ENCODE results near the gene RCAN1.

The RCAN1 gene

GRCh38 chr21:34614628-34615486, at the start of gene RCAN1:
Gene RCAN1, minus strand, starts transcription at chr21:34615113. Its CDS starts 102 bp downstream, at chr21:34615011.
- peak; percentile 56 for DNase-seq (ENCODE audit: low read depth)

- DNase-seq (ENCODE audit: low read depth) = no peak
Measured at GRCh38 chr21:34661848-34662247, 46.9 kb upstream of the RCAN1 start.

DNA sequence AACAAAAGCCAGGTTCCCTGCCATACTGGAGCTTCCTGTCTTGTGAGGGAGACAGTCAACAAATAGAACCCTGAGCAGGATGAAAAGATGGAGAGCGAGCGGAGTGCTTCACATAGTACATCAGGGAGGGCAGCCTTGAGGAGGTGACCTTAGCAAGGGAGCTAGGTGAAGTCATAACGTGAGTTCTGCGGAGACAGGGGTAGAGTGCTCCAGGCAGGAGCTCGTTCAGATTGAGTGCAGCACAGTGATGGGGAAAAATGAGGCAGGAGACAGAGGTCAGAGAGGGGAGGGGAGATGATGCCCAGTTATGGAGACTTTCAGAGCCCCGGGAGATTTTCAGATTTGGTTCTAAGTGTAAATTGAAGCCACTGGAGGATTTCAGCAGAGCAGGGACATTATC, 38.6 kb upstream of the RCAN1 start:
- no peak for DNase-seq (ENCODE audit: low read depth)

DNA sequence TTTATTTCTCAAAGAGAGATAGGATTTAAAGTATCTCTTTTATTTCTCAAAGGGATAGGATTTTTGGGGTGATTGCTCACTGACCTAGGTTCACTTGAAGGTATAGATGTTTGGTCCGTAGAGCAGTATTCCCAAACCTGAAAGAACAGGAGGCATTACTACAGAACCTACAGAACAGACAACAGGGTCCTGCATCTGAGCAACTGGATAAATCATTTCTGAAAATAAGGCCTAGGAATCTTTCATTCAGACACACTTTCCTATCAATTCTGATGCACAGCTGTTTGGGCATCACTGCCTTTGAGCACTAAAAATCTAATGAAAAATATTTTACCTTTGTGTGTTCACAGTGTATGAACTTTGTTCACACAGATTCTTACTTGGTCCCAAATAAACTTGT, 36.7 kb upstream of the RCAN1 start:
- no peak for DNase-seq (ENCODE audit: low read depth)

- no peak for DNase-seq (ENCODE audit: low read depth)
Measured at GRCh38 chr21:34650861-34651431, 36.0 kb upstream of the RCAN1 start.

- no peak for DNase-seq (ENCODE audit: low read depth)
Measured at GRCh38 chr21:34649400-34649799, 34.5 kb upstream of the RCAN1 start.

DNA sequence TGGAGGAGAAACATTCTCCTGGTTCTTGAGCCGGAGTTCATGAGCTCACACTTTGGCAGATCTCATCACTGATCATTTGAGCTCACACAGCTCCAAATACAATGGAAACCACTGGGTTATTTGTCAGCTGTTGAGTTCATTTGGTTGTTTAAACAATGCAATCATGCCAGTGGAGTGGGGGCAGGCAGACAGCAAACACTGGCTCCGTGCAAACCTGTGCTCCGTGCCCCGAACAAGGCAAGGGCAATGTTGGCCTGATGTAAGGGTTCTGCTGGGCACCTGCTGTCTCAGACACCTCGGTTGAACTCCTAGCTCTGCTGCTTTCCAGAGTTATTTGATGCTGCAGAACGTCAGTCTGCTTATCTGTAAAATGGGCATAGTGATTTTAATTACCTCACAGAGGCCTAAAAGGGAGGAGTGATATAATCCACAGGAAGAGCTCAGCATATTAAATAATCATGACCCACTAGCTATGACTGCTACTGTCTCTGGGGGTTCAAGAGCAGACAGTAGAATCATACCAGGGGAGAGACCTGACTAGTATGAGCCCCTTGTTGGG, 33.9 kb upstream of the RCAN1 start:
- no peak for DNase-seq (ENCODE audit: low read depth)

DNA sequence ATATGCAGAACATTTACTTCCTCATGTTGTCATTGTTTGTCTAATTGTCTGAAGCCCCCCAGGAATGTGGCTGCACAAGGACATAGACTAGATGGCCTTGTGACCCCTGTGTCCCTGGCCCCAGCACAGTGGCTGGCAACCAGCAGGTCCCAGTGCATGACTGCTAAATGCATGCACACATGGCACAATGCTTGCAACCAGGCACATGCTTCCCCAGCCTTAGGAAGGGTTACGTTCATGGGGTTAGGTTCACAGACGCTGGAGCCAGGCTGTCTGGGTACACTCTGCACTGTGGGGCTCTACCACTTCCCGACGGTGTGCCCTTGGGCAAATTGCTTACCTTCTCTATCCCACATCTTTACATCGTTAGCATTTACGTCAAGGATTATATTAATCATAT, 32.6 kb upstream of the RCAN1 start:
- DNase-seq (ENCODE audit: low read depth) = no peak

- no peak for DNase-seq (ENCODE audit: low read depth)
Measured at GRCh38 chr21:34644825-34645224, 29.9 kb upstream of the RCAN1 start.

DNA sequence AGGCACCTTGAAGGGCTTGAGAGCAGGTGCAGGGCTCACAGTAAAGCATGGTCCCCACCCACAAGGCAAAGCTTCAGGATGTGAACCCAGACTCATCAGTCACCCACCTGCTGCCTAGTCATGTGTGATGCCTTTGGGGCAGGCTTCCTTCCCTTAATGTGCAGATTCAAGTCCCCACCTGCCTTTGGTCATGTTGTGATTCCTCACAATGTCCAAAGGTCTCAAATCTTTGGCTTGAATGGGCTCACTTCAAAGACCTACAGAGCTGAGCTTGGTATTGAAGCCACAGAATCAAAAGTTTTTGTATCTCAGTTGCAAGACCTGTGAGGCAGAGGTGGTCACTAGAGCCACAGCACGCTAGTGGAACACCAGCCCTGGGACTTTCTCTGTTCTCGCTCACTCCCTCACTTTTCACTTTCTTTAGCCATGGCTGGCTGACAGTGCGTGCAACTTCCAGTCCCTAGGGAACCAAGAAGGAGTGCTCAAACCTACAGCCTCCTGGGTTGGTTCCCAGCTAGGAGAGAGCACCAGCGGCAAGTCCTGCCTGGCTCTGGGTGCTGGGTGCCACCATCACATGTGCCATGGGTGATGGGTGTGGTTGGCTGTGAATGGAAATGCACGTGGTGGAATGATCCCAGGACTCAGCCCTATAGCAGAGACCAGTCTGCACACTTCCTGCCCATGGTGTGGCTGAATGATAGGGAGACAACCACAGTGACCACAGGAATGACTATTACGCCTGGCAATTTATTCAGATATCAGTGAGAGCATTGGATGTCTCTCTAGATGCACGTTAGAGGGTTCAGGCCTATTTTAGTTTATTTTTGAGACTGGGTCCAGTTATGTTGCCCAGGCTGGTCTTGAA, 27.5 kb upstream of the RCAN1 start:
- DNase-seq (ENCODE audit: low read depth) = no peak

GRCh38 chr21:34640858-34641257, 25.9 kb upstream of the RCAN1 start:
- no peak for DNase-seq (ENCODE audit: low read depth)

DNA sequence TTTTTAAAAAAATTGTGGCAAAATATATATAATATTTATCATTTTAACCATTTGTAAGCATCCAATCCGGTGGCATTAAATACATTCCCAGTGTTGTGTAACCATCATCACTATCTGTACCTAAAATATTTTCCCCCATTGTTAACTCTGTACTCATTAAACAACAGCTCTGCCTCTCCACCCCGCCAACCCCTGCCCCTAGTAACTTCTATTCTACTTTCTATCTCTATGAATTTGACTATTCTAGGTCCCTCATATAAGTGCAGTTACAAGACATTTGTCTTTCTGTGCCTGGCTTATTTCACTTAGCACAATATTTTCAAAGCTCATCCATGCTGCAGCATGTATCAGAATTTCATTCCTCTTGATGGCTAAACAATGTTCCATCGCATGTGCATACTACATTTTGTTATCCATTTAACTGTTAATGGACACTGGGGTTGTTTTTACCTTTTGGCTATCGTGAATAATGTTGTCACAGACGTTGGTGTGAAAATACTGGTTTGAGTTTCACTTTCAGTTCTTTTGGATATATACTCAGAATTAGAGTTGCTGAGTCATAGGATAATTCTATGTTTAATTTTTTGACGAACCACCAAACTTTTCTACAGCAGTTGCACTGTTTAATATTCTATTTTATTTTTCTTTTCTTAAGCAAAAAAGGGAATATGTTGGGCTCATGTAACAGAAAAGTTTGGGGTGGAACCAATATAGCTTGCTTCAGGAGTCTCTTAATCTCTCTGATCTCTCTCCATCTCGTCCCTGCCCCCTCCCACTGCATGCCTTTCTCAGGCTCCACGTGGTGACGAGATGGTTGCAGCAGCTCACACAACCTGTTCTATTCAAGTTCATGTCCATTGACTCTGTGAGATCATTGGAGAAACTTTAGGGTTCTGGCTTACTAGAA, 25.2 kb upstream of the RCAN1 start:
- DNase-seq (ENCODE audit: low read depth) = no peak

- no peak for DNase-seq (ENCODE audit: low read depth)
Measured at GRCh38 chr21:34639250-34639649, 24.3 kb upstream of the RCAN1 start.

- DNase-seq (ENCODE audit: low read depth) = no peak
Measured at GRCh38 chr21:34636961-34637360, 22.0 kb upstream of the RCAN1 start.

- no peak for DNase-seq (ENCODE audit: low read depth)
Measured at GRCh38 chr21:34635307-34635706, 20.4 kb upstream of the RCAN1 start.

- DNase-seq (ENCODE audit: low read depth) = no peak
Measured at GRCh38 chr21:34632498-34632897, 17.6 kb upstream of the RCAN1 start.

DNA sequence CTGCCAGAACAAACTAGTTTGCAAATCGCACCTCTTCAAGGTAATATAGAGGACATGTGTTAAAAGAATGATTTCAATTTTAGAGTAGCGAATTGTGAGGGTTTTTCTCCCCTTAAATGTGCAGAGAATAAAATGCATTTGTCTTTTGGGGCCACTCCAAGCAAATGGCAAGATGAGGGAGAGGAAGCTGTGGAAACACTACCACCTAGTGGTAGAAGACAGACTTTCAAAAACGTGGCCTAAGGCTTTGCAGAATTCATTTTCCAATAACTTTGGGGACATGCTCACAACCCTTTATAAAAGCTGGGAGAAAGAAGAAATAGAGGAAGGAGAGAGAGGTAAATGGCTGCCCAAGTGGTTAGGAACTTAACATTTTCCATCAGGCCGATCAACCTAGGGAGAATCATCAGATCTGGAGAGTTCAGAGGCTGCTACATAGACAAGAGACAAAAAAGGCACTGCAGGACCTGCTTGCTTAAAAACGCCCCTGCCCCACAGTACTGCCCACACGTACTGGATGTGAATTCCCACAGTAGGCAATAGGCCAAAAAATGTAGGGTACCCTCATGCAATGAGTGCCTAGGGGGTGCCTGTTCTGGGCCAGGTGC, 15.7 kb upstream of the RCAN1 start:
- no peak for DNase-seq (ENCODE audit: low read depth)

GRCh38 chr21:34626131-34626530, 11.2 kb upstream of the RCAN1 start:
- no peak for DNase-seq (ENCODE audit: low read depth)

DNA sequence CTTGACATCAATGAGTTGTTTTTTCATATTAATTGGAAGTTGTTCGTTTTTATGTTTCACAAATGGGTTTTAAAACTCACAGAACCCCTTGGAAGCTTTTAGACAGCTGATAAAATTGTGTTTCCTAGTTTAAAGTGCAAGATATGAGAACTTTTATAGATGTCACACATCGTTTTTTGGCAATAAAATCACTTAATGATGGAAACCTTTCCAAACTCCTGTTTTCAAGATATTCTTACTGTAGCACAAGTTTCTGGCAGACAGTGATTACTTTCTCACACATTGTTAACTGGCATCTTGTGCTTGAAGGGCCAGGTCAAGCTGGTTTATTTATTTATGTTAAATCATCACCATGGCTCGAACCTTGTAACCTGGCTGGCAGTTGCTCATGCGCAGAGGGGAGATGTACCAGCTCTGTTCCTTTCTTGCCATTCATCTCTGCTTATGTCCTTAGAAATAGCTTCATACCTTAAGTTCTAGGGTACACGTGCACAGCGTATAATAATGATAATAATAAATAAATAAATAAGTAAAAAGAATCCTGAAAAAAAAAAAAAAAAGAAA, 10.2 kb upstream of the RCAN1 start:
- DNase-seq (ENCODE audit: low read depth) = no peak

DNA sequence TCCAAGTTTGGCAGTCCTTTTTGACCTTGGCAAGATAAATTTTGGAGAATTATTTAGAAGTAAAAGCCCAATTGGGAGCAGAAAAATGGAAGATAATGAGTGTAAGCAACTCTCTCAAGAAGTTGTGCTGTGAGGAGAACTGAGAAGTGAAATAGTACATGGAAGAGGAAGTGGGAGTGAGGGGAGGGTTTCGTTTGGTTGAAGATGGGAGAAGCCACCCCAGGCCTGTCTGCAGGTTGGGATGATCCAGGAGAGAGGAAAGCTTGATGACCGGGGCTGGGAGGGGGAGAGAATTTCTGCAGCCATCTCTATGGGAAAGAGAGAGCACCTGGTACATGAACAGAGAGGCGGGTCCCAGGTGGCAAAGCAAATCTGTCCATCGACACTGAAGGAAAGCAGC, 8.6 kb upstream of the RCAN1 start:
- no peak for DNase-seq (ENCODE audit: low read depth)
